CD14-positive monocyte (primary cell): Measurements from ENCODE around the gene C8G. TPM values are rescaled to one million over a fixed set of nuclear protein-coding genes. Genes with fewer than 3 reads are reported as not detected.

Experiments
- DNase-seq, 3 donors: peaks; one replicate each; pipeline ENCODE4 v3.0.0-alpha.2; 2011 to 2022
- H2AFZ ChIP-seq: 2 replicates; pipeline ENCODE4 v1.6.0; 2012; ENCODE audit warnings: mild to moderate bottlenecking, low read depth, low read length, inconsistent platforms; ENCODE audit not compliant: insufficient read depth, poor library complexity, severe bottlenecking
- H3K27ac ChIP-seq, 2 donors: 1 replicate in 1 of 2; 2 replicates in 1 of 2; pipeline ENCODE4 v1.5.1; 2012 to 2013; ENCODE audit warnings: low read length in 2 of 2, control low read depth in 1 of 2, inconsistent platforms in 1 of 2, low read depth in 1 of 2, mild to moderate bottlenecking in 1 of 2
- H3K27me3 ChIP-seq, 2 donors: one replicate each; pipeline versions ENCODE4 v1.6.0 to v1.6.1; 2011 to 2013; ENCODE audit warnings: low read length in 2 of 2; ENCODE audit not compliant: control insufficient read depth in 2 of 2, insufficient read depth in 2 of 2
- H3K36me3 ChIP-seq, 2 donors: replicated peaks in 1 of 2; 1 replicate in 1 of 2; 2 replicates in 1 of 2; pipeline versions ENCODE4 v1.5.1 to v1.6.1; 2012 to 2013; ENCODE audit warnings: low read length in 2 of 2, control low read depth in 1 of 2, inconsistent platforms in 1 of 2, mild to moderate bottlenecking in 1 of 2; ENCODE audit not compliant: insufficient read depth in 2 of 2, control insufficient read depth in 1 of 2
- H3K4me1 ChIP-seq, 2 donors: 1 replicate in 1 of 2; 2 replicates in 1 of 2; pipeline versions ENCODE4 v1.5.1 to v1.6.1; 2012 to 2013; ENCODE audit warnings: low read length in 2 of 2, control low read depth in 1 of 2, inconsistent platforms in 1 of 2, mild to moderate bottlenecking in 1 of 2, moderate library complexity in 1 of 2; ENCODE audit not compliant: insufficient read depth in 2 of 2, control insufficient read depth in 1 of 2
- H3K4me2 ChIP-seq: replicated peaks from 2 replicates; pipeline ENCODE3; 2012; ENCODE audit warnings: low read length, moderate library complexity, mild to moderate bottlenecking; ENCODE audit not compliant: poor library complexity, severe bottlenecking; ENCODE audit errors: extremely low read depth
- H3K4me3 ChIP-seq, 3 experiments: fragments of 200-600 bp in 1 of 3; sonication (generic) in 1 of 3; replicated peaks in 1 of 3; 1 replicate in 2 of 3; 2 replicates in 1 of 3; pipeline ENCODE4 v1.5.1; 2011 to 2013; ENCODE audit warnings: low read length in 3 of 3, mild to moderate bottlenecking in 3 of 3, control low read depth in 2 of 3, low read depth in 2 of 3, inconsistent platforms in 1 of 3, moderate library complexity in 1 of 3
- H3K79me2 ChIP-seq: 2 replicates; pipeline ENCODE4 v1.6.0; 2012; ENCODE audit warnings: mild to moderate bottlenecking, control low read depth, inconsistent platforms, low read length, moderate library complexity; ENCODE audit not compliant: insufficient read depth
- H3K9ac ChIP-seq: 2 replicates; pipeline ENCODE4 v1.6.0; 2017; ENCODE audit warnings: low read length, mild to moderate bottlenecking; ENCODE audit not compliant: insufficient read depth, poor library complexity, severe bottlenecking
- H3K9me3 ChIP-seq, 2 donors: replicated peaks in 1 of 2; 1 replicate in 1 of 2; 2 replicates in 1 of 2; pipeline versions ENCODE4 v1.5.1 to v1.6.1; 2012 to 2013; ENCODE audit warnings: low read length in 2 of 2, control low read depth in 1 of 2; ENCODE audit not compliant: control insufficient read depth in 1 of 2, insufficient read depth in 1 of 2
- H4K20me1 ChIP-seq: 2 replicates; pipeline ENCODE4 v1.6.0; 2012; ENCODE audit warnings: mild to moderate bottlenecking, low read length, control low read depth, moderate library complexity; ENCODE audit not compliant: insufficient read depth
- H3K27ac Mint-ChIP-seq, 7 donors: one replicate each; pipeline ENCODE4 v1.8.0; 2020; ENCODE audit warnings: mild to moderate bottlenecking in 7 of 7, mixed read lengths in 7 of 7, moderate library complexity in 6 of 7, inconsistent platforms in 2 of 7
- H3K27me3 Mint-ChIP-seq, 3 donors: one replicate each; pipeline ENCODE4 v1.8.0; 2021 to 2022; ENCODE audit warnings: low read depth in 3 of 3, mild to moderate bottlenecking in 3 of 3, mixed read lengths in 3 of 3, moderate library complexity in 3 of 3, inconsistent platforms in 1 of 3
- H3K36me3 Mint-ChIP-seq, 2 donors: one replicate each; pipeline ENCODE4 v1.8.0; 2020; ENCODE audit warnings: mixed read lengths in 2 of 2, inconsistent platforms in 1 of 2, mild to moderate bottlenecking in 1 of 2
- H3K4me1 Mint-ChIP-seq: one replicate; pipeline ENCODE4 v1.8.0; 2020; ENCODE audit warnings: mild to moderate bottlenecking, mixed read lengths
- H3K4me3 Mint-ChIP-seq, 2 donors: one replicate each; pipeline ENCODE4 v1.8.0; 2020; ENCODE audit warnings: mild to moderate bottlenecking in 2 of 2, mixed read lengths in 2 of 2, moderate library complexity in 1 of 2
- H3K9me3 Mint-ChIP-seq, 7 donors: one replicate each; pipeline ENCODE4 v1.8.0; 2020 to 2022; ENCODE audit warnings: mixed read lengths in 7 of 7, mild to moderate bottlenecking in 6 of 7, moderate library complexity in 6 of 7, inconsistent platforms in 2 of 7
- CTCF ChIP-seq: fragments of 200-600 bp; IDR thresholded peaks from one replicate; pipeline ENCODE4 v1.8.0; 2022; ENCODE audit warnings: antibody characterized with exemption, mild to moderate bottlenecking
- WGBS: methylation state at CpG from one replicate; pipeline ENCODE4 v1.1.5; 2013; ENCODE audit warnings: missing lambda C conversion rate; ENCODE audit not compliant: insufficient coverage; 5-methylcytosine and 5-hydroxymethylcytosine counted together
- intact Hi-C, 2 donors: fragments of 100-400 bp; cut with micrococcal nuclease; formaldehyde crosslinking; loops; one replicate each; pipeline versions ENCODE4 v1.15.0 to v1.15.1; 2023
- polyA plus RNA-seq, 3 donors: library from polyadenylated mRNA; depleted of rRNA in 1 of 3; unstranded in 2 of 3; stranded (reverse) in 1 of 3; fragments of 300-500 nt in 2 of 3; fragments of >200 nt in 1 of 3; fragmentation: Illumina TruSeq in 2 of 3; gene quantifications; 1 replicate in 2 of 3; 2 replicates in 1 of 3; pipeline ENCODE4 v1.2.3, GENCODE V29; 2012 to 2021

The C8G gene
- polyA plus RNA-seq, 3 donors: 0.55 to 0.72 TPM; not detected in 1

- Mint-ChIP-seq H3K9me3 (peaks cover 0 to 12% (median 0%) of the 10 kb centered on the region in 7 donors), H3K36me3 (peaks cover 6 to 9% of the 10 kb centered on the region in 2 donors), H3K4me3 (no peak overlapping the region), H3K27me3 (peaks cover 42 to 56% (median 53%) of the 10 kb centered on the region in 3 donors), H3K27ac (no peak overlapping the region), H3K4me1 (peaks cover 27% of the 10 kb centered on the region)
- Histone ChIP-seq H3K27ac (no peak overlapping the region), H3K4me1 (peaks cover 23 to 28% of the 10 kb centered on the region in 2 donors), H3K79me2 (peaks cover 15% of the 10 kb centered on the region), H3K4me2 (no peak overlapping the region), H2AFZ (no peak overlapping the region), H4K20me1 (peaks cover 13% of the 10 kb centered on the region), H3K9ac (no peak overlapping the region), H3K4me3 (no peak overlapping the region), H3K27me3 (peaks cover 19 to 39% of the 10 kb centered on the region in 2 donors), H3K9me3 (no peaks in the 10 kb centered on the region), H3K36me3 (peaks cover 0 to 6% of the 10 kb centered on the region in 2 donors)
- DNase-seq: no peak
- WGBS: 100% methylated on average over 3 of the region's 4 CpGs
- TF ChIP-seq CTCF: no peak
- intact Hi-C loops: no loop called here
These were observed 43.8 kb downstream of the C8G start for GRCh38 chr9:136988872-136989271.

- intact Hi-C loops: loop anchor here in 1 of 2 donors (5.0 kb wide), 1 partner anchor 42 kb away; the partner anchor contains the start of gene FUT7
- Histone ChIP-seq H3K9ac (no peak overlapping the region), H3K27me3 (peaks cover 6 to 36% of the 10 kb centered on the region in 2 donors), H3K79me2 (peaks cover 20% of the 10 kb centered on the region), H3K4me2 (no peak overlapping the region), H2AFZ (no peak overlapping the region), H4K20me1 (peaks cover 24% of the 10 kb centered on the region), H3K4me1 (peaks cover 25 to 39% of the 10 kb centered on the region in 2 donors), H3K27ac (no peak overlapping the region), H3K4me3 (no peak overlapping the region), H3K9me3 (no peaks in the 10 kb centered on the region), H3K36me3 (peaks cover 6 to 9% of the 10 kb centered on the region in 2 donors)
- no peak for TF ChIP-seq CTCF
- peaks cover 29% of the 10 kb centered on the region for H3K4me1 Mint-ChIP-seq
- 95% methylated on average over 9 of the region's 10 CpGs for WGBS
- H3K4me3 Mint-ChIP-seq: no peak overlapping the region
- peaks cover 0 to 17% (median 0%) of the 10 kb centered on the region in 7 donors for H3K9me3 Mint-ChIP-seq
- H3K27ac Mint-ChIP-seq: peak overlapping the region in 3 of 7 donors; percentile 22 to 90 (median 28)
- peaks cover 10% of the 10 kb centered on the region in 2 donors for H3K36me3 Mint-ChIP-seq
- H3K27me3 Mint-ChIP-seq: peaks cover 35 to 55% (median 51%) of the 10 kb centered on the region in 3 donors
- DNase-seq: no peak
These were observed 45.3 kb downstream of the C8G start for GRCh38 chr9:136990242-136990911.
